ENCODE results near the gene IL31RA. TPM values are rescaled to one million over a fixed set of nuclear protein-coding genes. Genes with fewer than 3 reads are reported as not detected.

IL31RA gene
- total RNA-seq, 1 experiment from 2014 or later = not detected

GRCh38 chr5:55821731-55822512 lies 29.2 kb upstream of the IL31RA start:
- Mint-ChIP-seq H3K27me3 (ENCODE audit: low read depth) (peaks cover 35% of the 10 kb centered on the region), H3K27ac (no peak overlapping the region), H3K4me3 (peak overlapping the region; percentile 68), H3K4me1 (peaks cover 8% of the 10 kb centered on the region), H3K36me3 (no peaks in the 10 kb centered on the region), H3K9me3 (no peaks in the 10 kb centered on the region)
- ChIA-PET CTCF (no interaction called here), POLR2A (interaction anchor here (0.7 kb wide), 1 partner anchor 24 kb away, joined by 3 read pairs; no protein-coding TSS in a partner anchor)
- DNase-seq (ENCODE audit: low spot score) = peak; percentile 59
- peak; percentile 96 for ATAC-seq
- no peak for TF ChIP-seq CTCF (IDR thresholded peaks at IDR 0.05)
- no peak for TF ChIP-seq IRF2 (CRISPR knock-in tag; IDR thresholded peaks at IDR 0.05; ENCODE audit: borderline replicate concordance, low read depth)
- no peak for TF ChIP-seq ZNF121 (CRISPR knock-in tag; IDR thresholded peaks at IDR 0.05)
- TF ChIP-seq ZNF317 (CRISPR knock-in tag; IDR thresholded peaks at IDR 0.05; ENCODE audit: borderline replicate concordance, low read depth) = 0 out of 2 replicates have a peak, but pooled peaks have one; percentile 16
- 0 out of 2 replicates have a peak, but pooled peaks have one; percentile 28 for TF ChIP-seq USF1 (CRISPR knock-in tag; IDR thresholded peaks at IDR 0.05)
- TF ChIP-seq ZBTB43 (CRISPR knock-in tag; IDR thresholded peaks at IDR 0.05) = no peak
- TF ChIP-seq ZMAT4 (CRISPR knock-in tag; IDR thresholded peaks at IDR 0.05) = no peak
- no peak for TF ChIP-seq MXD4 (CRISPR knock-in tag; IDR thresholded peaks at IDR 0.05; ENCODE audit: borderline replicate concordance)
- TF ChIP-seq ARID4B (CRISPR knock-in tag; IDR thresholded peaks at IDR 0.05; ENCODE audit: borderline replicate concordance) = no peak
- TF ChIP-seq ETV6 (CRISPR knock-in tag; IDR thresholded peaks at IDR 0.05) = no peak
- no peak for TF ChIP-seq PRRX2 (CRISPR knock-in tag; IDR thresholded peaks at IDR 0.05)
- TF ChIP-seq CDX4 (CRISPR knock-in tag; IDR thresholded peaks at IDR 0.05; ENCODE audit: borderline replicate concordance) = no peak
- TF ChIP-seq PREB (CRISPR knock-in tag; IDR thresholded peaks at IDR 0.05; ENCODE audit: borderline replicate concordance) = no peak
- TF ChIP-seq CREB1 (CRISPR knock-in tag; IDR thresholded peaks at IDR 0.05) = no peak
- no peak for TF ChIP-seq JAZF1 (CRISPR knock-in tag; IDR thresholded peaks at IDR 0.05)
- no peak for TF ChIP-seq NR3C1 (CRISPR knock-in tag; conservative IDR thresholded peaks at IDR 0.05; ENCODE audit: low read depth)
- no peak for TF ChIP-seq PRDM15 (CRISPR knock-in tag; IDR thresholded peaks at IDR 0.05)
- no peak for TF ChIP-seq ESRRA (CRISPR knock-in tag; IDR thresholded peaks at IDR 0.05; ENCODE audit: borderline replicate concordance)
- TF ChIP-seq ZBTB21 (CRISPR knock-in tag; IDR thresholded peaks at IDR 0.05; ENCODE audit: borderline replicate concordance) = no peak
- TF ChIP-seq RELA (CRISPR knock-in tag; IDR thresholded peaks at IDR 0.05; ENCODE audit: borderline replicate concordance) = no peak

Measured in WTC11 (cell line).